ENCODE data around the gene SYK. TPM values are rescaled to one million over a fixed set of nuclear protein-coding genes. Genes with fewer than 3 reads are reported as not detected.

Gene SYK
- total RNA-seq, 1 experiment from 2014 or later, result 9.0 TPM

DNA sequence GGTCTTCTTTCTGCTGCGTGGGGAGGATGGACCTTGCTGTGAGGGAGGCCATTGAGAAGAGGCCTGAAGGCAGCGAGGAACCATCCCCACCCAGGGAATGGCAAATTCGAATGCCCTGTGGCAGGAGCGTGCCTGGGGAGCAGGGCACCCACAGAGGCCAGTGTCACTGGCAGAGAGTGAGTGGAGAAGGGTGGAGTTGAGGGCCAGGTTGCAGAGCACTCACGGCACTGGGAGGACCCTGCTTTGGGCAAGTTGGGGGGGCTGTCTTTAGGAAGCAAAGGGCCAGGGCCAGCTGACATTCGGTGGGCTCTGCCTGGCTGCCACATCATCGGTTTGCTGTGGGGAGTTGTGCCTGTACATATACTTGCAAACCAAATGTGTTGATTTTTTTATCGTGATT, 47.2 kb downstream of the SYK start:
- no peaks in the 10 kb centered on the region for H3K27me3 ChIP-seq (ENCODE audit: insufficient read depth, low read length)
- RAD21 ChIA-PET (ENCODE audit: low non-redundant PET in 1 of 2, low total read pairs in 2 of 2, uncharacterized antibody in 2 of 2, unreplicated experiment in 2 of 2), result no interaction called here
- H3K9ac ChIP-seq (ENCODE audit: low read length), result no peak overlapping the region
- CTCF ChIA-PET, result no interaction called here
- DNase-seq (ENCODE audit: low read depth, low spot score) (no peak), ATAC-seq (no peak)
- no peaks in the 10 kb centered on the region for H3K9me3 ChIP-seq (ENCODE audit: control insufficient read depth in 1 of 2, insufficient read depth in 1 of 2, low read depth in 1 of 2, low read length in 2 of 2)
- no peak overlapping the region for H3K4me2 ChIP-seq (ENCODE audit: low read length)
- no peak overlapping the region for H3K4me3 ChIP-seq (replicated peaks in 1 of 2; ENCODE audit: low read depth in 1 of 2, low read length in 2 of 2)
- H4K20me1 ChIP-seq (ENCODE audit: insufficient read depth), result no peaks in the 10 kb centered on the region
- POLR2A ChIA-PET, result no interaction called here
- no TSS peak for BruUV-seq (replicated peaks)
- TF ChIP-seq CEBPB (IDR thresholded peaks at IDR 0.05; ENCODE audit: low read depth) (no peak), EZH2phosphoT487 (IDR thresholded peaks at IDR 0.05; ENCODE audit: borderline replicate concordance) (no peak), ELF1 (IDR thresholded peaks at IDR 0.05; ENCODE audit: borderline replicate concordance, low read depth) (no peak), ZNF274 (IDR thresholded peaks at IDR 0.05; ENCODE audit: low read depth, low read length) (no peak), SRF (IDR thresholded peaks at IDR 0.05; ENCODE audit: low read depth) (no peak), POLR2A (IDR thresholded peaks at IDR 0.05; ENCODE audit: borderline replicate concordance, extremely low read depth, insufficient read depth, insufficient read length) (no peak), FOSL1 (IDR thresholded peaks at IDR 0.05; ENCODE audit: low read depth) (no peak), POLR2AphosphoS5 (IDR thresholded peaks at IDR 0.05; ENCODE audit: low read depth, low read length) (no peak), SIN3A (IDR thresholded peaks at IDR 0.05; ENCODE audit: low read depth) (no peak), YY1 (IDR thresholded peaks at IDR 0.05; ENCODE audit: extremely low read depth, insufficient replicate concordance, low read depth, low read length) (no peak), SP1 (IDR thresholded peaks at IDR 0.05; ENCODE audit: low read depth) (no peak), EZH2 (IDR thresholded peaks at IDR 0.05) (no peak), JUND (IDR thresholded peaks at IDR 0.05) (no peak), CBX3 (IDR thresholded peaks at IDR 0.05; ENCODE audit: low read depth) (no peak), RAD21 (IDR thresholded peaks at IDR 0.05; ENCODE audit: low read depth) (no peak)
- TF ChIP-seq, protein P1, sequence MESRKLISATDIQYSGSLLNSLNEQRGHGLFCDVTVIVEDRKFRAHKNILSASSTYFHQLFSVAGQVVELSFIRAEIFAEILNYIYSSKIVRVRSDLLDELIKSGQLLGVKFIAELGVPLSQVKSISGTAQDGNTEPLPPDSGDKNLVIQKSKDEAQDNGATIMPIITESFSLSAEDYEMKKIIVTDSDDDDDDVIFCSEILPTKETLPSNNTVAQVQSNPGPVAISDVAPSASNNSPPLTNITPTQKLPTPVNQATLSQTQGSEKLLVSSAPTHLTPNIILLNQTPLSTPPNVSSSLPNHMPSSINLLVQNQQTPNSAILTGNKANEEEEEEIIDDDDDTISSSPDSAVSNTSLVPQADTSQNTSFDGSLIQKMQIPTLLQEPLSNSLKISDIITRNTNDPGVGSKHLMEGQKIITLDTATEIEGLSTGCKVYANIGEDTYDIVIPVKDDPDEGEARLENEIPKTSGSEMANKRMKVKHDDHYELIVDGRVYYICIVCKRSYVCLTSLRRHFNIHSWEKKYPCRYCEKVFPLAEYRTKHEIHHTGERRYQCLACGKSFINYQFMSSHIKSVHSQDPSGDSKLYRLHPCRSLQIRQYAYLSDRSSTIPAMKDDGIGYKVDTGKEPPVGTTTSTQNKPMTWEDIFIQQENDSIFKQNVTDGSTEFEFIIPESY (IDR thresholded peaks at IDR 0.05; ENCODE audit: extremely low read depth, insufficient replicate concordance, low read length), result no peak
- TF ChIP-seq, protein P2, sequence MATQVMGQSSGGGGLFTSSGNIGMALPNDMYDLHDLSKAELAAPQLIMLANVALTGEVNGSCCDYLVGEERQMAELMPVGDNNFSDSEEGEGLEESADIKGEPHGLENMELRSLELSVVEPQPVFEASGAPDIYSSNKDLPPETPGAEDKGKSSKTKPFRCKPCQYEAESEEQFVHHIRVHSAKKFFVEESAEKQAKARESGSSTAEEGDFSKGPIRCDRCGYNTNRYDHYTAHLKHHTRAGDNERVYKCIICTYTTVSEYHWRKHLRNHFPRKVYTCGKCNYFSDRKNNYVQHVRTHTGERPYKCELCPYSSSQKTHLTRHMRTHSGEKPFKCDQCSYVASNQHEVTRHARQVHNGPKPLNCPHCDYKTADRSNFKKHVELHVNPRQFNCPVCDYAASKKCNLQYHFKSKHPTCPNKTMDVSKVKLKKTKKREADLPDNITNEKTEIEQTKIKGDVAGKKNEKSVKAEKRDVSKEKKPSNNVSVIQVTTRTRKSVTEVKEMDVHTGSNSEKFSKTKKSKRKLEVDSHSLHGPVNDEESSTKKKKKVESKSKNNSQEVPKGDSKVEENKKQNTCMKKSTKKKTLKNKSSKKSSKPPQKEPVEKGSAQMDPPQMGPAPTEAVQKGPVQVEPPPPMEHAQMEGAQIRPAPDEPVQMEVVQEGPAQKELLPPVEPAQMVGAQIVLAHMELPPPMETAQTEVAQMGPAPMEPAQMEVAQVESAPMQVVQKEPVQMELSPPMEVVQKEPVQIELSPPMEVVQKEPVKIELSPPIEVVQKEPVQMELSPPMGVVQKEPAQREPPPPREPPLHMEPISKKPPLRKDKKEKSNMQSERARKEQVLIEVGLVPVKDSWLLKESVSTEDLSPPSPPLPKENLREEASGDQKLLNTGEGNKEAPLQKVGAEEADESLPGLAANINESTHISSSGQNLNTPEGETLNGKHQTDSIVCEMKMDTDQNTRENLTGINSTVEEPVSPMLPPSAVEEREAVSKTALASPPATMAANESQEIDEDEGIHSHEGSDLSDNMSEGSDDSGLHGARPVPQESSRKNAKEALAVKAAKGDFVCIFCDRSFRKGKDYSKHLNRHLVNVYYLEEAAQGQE (IDR thresholded peaks at IDR 0.05; ENCODE audit: low read depth), result no peak
- TF ChIP-seq, protein P3, sequence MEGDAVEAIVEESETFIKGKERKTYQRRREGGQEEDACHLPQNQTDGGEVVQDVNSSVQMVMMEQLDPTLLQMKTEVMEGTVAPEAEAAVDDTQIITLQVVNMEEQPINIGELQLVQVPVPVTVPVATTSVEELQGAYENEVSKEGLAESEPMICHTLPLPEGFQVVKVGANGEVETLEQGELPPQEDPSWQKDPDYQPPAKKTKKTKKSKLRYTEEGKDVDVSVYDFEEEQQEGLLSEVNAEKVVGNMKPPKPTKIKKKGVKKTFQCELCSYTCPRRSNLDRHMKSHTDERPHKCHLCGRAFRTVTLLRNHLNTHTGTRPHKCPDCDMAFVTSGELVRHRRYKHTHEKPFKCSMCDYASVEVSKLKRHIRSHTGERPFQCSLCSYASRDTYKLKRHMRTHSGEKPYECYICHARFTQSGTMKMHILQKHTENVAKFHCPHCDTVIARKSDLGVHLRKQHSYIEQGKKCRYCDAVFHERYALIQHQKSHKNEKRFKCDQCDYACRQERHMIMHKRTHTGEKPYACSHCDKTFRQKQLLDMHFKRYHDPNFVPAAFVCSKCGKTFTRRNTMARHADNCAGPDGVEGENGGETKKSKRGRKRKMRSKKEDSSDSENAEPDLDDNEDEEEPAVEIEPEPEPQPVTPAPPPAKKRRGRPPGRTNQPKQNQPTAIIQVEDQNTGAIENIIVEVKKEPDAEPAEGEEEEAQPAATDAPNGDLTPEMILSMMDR (IDR thresholded peaks at IDR 0.05 in 2 of 3, conservative IDR thresholded peaks at IDR 0.05 in 1 of 3; ENCODE audit: borderline replicate concordance in 1 of 3, insufficient read depth in 1 of 3, low read depth in 2 of 3, low read length in 2 of 3), result no peak
- TF ChIP-seq, protein P4, sequence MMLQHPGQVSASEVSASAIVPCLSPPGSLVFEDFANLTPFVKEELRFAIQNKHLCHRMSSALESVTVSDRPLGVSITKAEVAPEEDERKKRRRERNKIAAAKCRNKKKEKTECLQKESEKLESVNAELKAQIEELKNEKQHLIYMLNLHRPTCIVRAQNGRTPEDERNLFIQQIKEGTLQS (IDR thresholded peaks at IDR 0.05), result no peak
- no peaks in the 10 kb centered on the region for H3K9me2 ChIP-seq (ENCODE audit: insufficient read depth)
- intact Hi-C loops (cut with micrococcal nuclease), result no loop called here
- no peaks in the 10 kb centered on the region for H3K4me1 ChIP-seq (ENCODE audit: control insufficient read depth in 1 of 2, insufficient read depth in 2 of 2, low read length in 2 of 2)
- H3K27ac ChIP-seq (ENCODE audit: low read depth, low read length), result no peak overlapping the region
- no peaks in the 10 kb centered on the region for H3K79me2 ChIP-seq (ENCODE audit: insufficient read depth, low read length)
- H2AFZ ChIP-seq (ENCODE audit: low read depth, low read length, poor library complexity, severe bottlenecking), result no peak overlapping the region
- H3K36me3 ChIP-seq (ENCODE audit: control insufficient read depth in 1 of 2, insufficient read depth in 2 of 2, low read length in 2 of 2), result no peaks in the 10 kb centered on the region

All from HCT116 (cell line).